ACC112 (cell line): ENCODE measurements around the gene MPPED2.

Source experiments
- H2AFZ ChIP-seq: fragments of 200-600 bp; sonication (generic); one replicate; pipeline ENCODE4 v1.6.0; 2017; ENCODE audit warnings: antibody characterized with exemption, low read length; ENCODE audit not compliant: unreplicated experiment
- H3K27ac ChIP-seq: fragments of 200-600 bp; sonication (generic); 2 replicates; pipeline ENCODE4 v1.5.1; 2014; ENCODE audit warnings: low read depth, mild to moderate bottlenecking, antibody characterized with exemption, low read length, moderate library complexity
- H3K27me3 ChIP-seq: fragments of 200-600 bp; sonication (generic); 2 replicates; pipeline ENCODE4 v1.6.1; 2014; ENCODE audit warnings: mild to moderate bottlenecking, antibody characterized with exemption, low read length, moderate library complexity, mixed read lengths; ENCODE audit not compliant: insufficient read depth
- H3K36me3 ChIP-seq: fragments of 200-600 bp; sonication (generic); 2 replicates; pipeline ENCODE4 v1.6.1; 2016; ENCODE audit warnings: mild to moderate bottlenecking, antibody characterized with exemption, low read length, moderate library complexity, mixed read lengths; ENCODE audit not compliant: insufficient read depth
- H3K4me1 ChIP-seq: fragments of 200-600 bp; sonication (generic); one replicate; pipeline ENCODE4 v1.6.1; 2016; ENCODE audit warnings: low read length, mixed read lengths; ENCODE audit not compliant: insufficient read depth, unreplicated experiment, control insufficient read depth
- H3K4me3 ChIP-seq: fragments of 200-600 bp; sonication (generic); 2 replicates; pipeline ENCODE4 v1.5.1; 2014; ENCODE audit warnings: mild to moderate bottlenecking, low read depth, low read length
- H3K79me2 ChIP-seq: fragments of 200-600 bp; sonication (generic); one replicate; pipeline ENCODE4 v1.6.0; 2016; ENCODE audit warnings: low read length; ENCODE audit not compliant: control insufficient read depth, unreplicated experiment, insufficient read depth

MPPED2 gene

DNA sequence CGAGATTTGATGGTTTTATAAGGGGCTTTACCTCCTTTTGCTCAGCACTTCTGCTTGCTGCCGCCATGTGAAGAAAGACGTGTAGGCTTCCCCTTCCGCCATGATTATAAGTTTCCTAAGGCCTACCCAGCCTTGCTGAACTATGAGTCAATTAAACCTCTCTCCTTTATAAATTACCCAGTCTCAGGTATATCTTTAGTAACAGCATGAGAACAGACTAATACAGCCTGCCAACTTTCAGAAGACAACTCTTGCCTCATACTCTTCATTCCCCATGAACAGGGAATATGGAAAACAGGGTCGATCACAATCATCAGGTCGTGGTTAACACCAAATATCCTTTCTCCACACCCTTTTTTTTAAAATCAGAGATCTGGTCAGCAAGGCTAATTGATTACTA, 83.0 kb downstream of the MPPED2 start:
- Histone ChIP-seq H3K4me3 (no peak overlapping the region), H2AFZ (no peak overlapping the region), H3K27ac (no peak overlapping the region), H3K36me3 (no peaks in the 10 kb centered on the region), H3K27me3 (no peaks in the 10 kb centered on the region), H3K4me1 (no peaks in the 10 kb centered on the region), H3K79me2 (no peaks in the 10 kb centered on the region)

DNA sequence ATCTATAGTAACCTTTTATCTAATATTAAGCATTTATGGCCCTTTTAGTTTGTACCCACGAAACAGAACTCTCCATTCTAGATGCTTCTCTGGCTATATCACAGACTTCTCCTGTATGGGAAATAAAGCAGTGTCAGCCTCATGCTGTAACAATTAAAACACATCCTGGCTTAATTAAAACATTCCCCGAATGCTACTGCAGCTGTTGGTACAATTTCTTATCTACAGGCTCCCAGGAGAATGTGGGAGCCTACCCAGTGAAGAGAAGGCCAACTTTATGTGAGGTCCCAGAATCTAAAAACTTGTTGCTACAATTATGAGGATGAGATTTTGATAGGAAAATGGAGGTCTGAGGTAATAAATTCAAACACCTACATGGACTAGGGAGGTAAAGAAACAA, 83.8 kb downstream of the MPPED2 start:
- no peaks in the 10 kb centered on the region for H3K36me3 ChIP-seq

DNA sequence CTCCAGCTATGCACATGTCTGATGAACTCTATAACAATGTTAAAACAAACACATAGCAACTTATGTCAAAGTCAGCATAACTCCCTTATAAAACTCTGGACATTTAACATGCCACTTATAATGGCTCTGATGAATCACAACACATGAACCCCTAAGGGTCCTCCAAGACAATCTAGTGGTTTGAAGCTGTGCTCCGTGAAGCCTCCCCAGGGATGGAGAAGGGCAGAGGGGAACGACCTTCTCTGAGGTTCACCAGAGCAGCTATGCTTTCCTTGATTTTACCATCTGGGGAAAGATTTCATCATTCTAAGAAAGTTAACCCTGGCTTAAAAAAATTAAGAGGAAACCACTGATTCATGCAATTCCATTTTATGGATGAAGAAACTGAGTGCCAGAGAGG, 84.4 kb downstream of the MPPED2 start:
- Histone ChIP-seq H3K36me3 (no peaks in the 10 kb centered on the region), H3K27me3 (no peaks in the 10 kb centered on the region), H3K4me3 (no peak overlapping the region), H2AFZ (no peak overlapping the region), H3K79me2 (no peaks in the 10 kb centered on the region), H3K4me1 (no peaks in the 10 kb centered on the region), H3K27ac (no peak overlapping the region)

More for the DNA sequence above, 83.8 kb downstream of the MPPED2 start:
- Histone ChIP-seq H3K27ac (no peak overlapping the region), H3K4me1 (no peaks in the 10 kb centered on the region), H3K27me3 (no peaks in the 10 kb centered on the region), H2AFZ (no peak overlapping the region), H3K79me2 (no peaks in the 10 kb centered on the region), H3K4me3 (no peak overlapping the region)

DNA sequence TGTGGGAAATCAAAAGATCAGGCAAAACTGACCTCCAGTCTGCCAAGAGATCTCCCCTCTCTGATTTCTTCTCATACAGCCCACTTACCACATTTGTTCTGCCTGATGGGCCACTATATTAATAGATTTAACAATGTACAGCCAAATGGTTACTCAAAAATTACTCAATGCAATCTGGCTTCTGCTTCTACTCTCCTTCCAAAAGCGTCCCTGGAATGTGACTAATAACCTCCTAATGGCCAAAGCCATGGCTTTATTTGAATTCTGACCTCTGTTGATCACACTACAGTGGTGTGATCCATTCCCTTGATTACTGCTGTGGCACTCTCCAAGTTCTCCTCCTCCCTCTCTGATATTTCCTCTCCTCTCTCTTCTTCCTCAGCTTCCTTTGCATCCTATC, 86.2 kb downstream of the MPPED2 start:
- H3K79me2 ChIP-seq, result no peaks in the 10 kb centered on the region
- no peaks in the 10 kb centered on the region for H3K36me3 ChIP-seq
- no peaks in the 10 kb centered on the region for H3K4me1 ChIP-seq
- no peak overlapping the region for H3K4me3 ChIP-seq
- H2AFZ ChIP-seq, result no peak overlapping the region
- H3K27me3 ChIP-seq, result no peaks in the 10 kb centered on the region
- H3K27ac ChIP-seq, result no peak overlapping the region

DNA sequence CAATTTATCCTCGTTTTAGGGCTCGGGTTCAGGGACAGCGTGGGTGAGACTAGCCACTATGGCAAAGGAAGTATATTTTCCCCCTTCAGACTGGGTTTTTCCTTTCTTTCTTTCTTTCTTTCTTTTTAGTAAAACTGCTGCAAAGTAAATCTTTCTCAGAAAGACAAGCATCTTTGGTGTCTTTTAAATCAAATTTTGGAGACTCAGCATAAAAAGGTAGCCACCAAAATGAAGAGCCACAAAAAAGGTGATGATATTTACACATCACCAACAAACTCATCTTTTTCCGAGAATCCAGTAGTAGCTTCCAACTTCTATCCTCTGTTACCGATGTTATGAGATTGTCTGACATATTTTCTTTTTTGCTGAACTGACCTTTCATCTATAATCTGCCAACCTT, 88.6 kb downstream of the MPPED2 start:
- no peak overlapping the region for H3K4me3 ChIP-seq
- no peaks in the 10 kb centered on the region for H3K4me1 ChIP-seq
- H3K36me3 ChIP-seq, result no peaks in the 10 kb centered on the region
- H2AFZ ChIP-seq, result no peak overlapping the region
- H3K27ac ChIP-seq, result no peak overlapping the region
- no peaks in the 10 kb centered on the region for H3K79me2 ChIP-seq
- H3K27me3 ChIP-seq, result no peaks in the 10 kb centered on the region

DNA sequence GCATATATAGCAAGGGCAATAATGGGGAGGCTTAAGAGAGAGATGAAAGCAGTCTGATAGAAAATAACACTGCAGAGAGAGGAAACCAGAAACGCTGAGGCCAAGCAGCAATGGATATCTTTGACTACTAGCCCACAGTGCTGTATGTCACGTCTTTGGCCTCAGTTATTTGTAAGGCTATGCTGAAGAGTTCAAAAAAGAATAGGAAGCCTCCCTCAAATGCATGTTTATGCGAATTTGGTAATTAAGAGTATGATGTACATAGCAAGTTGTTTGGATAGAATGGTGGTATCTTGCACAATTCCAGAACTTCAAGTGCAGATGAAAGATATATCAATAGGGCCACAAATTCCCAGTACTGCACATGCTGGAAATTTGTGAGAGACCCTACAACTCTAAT, 89.2 kb downstream of the MPPED2 start:
- Histone ChIP-seq H2AFZ (no peak overlapping the region), H3K4me3 (no peak overlapping the region), H3K4me1 (no peaks in the 10 kb centered on the region), H3K79me2 (no peaks in the 10 kb centered on the region), H3K27ac (no peak overlapping the region), H3K27me3 (no peaks in the 10 kb centered on the region), H3K36me3 (no peaks in the 10 kb centered on the region)

DNA sequence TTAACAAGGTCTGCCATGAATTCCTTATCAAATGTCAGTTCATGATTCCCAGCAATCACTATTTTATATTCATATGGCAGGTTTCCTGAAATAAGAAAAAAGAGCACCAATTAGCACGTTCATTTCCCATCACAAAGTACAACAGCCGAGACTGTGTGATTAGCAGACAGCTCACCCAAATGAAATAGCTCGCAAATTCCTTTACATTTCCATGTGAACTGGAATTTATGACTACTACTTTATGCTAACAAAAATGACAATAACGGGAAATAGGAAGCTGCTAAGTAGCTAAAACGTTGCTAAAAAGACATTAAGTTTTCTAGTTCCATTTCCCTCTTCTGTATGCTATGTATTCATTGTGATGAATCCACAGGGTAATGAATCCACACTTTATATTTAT, 90.7 kb downstream of the MPPED2 start:
- Histone ChIP-seq H3K36me3 (no peaks in the 10 kb centered on the region), H3K79me2 (no peaks in the 10 kb centered on the region), H3K4me3 (no peak overlapping the region), H3K27me3 (no peaks in the 10 kb centered on the region), H2AFZ (no peak overlapping the region), H3K4me1 (no peaks in the 10 kb centered on the region), H3K27ac (no peak overlapping the region)

DNA sequence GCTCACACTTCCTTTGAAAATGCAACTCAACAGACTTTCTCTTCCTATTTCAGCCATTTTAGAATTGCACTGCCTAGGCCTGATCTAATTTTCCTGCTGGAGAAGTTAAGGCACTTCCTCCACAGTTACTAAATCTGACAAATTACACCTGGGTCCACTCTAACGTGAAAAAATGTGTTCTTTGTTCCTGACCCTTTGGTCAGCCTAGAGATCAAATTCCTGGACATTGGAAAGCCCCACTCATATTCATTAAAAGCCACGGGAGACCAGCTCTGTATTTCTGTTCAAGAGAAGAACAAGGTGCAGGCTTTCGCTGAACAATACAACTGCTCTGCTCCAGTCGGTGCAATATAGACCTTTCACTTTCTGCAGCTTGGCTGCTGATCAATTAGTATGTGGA, 96.6 kb downstream of the MPPED2 start:
- no peak overlapping the region for H3K4me3 ChIP-seq
- no peaks in the 10 kb centered on the region for H3K36me3 ChIP-seq
- no peak overlapping the region for H3K27ac ChIP-seq
- H2AFZ ChIP-seq, result no peak overlapping the region
- no peaks in the 10 kb centered on the region for H3K4me1 ChIP-seq
- H3K27me3 ChIP-seq, result no peaks in the 10 kb centered on the region; the same call in 1 of the 2 replicates
- no peaks in the 10 kb centered on the region for H3K79me2 ChIP-seq

DNA sequence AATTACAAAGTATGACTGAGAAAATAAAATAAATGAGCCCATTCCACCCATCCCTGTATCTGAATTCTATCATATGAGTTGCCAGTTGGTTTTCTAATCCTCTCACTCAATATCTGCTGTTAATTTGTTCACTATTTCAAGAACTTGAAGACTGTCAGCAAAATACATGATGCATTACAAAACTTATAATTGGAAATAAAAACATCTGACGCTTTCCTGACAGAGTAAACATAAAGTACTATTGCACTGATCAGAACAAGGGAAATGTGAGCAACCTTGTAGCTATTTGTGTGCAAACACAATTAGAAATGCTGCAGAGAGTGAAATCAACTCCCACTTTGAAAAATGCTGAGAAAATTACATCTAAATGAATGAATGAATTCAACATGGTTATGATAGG, 97.1 kb downstream of the MPPED2 start:
- Histone ChIP-seq H3K4me3 (no peak overlapping the region), H3K4me1 (no peaks in the 10 kb centered on the region), H3K27ac (no peak overlapping the region), H2AFZ (no peak overlapping the region), H3K79me2 (no peaks in the 10 kb centered on the region), H3K36me3 (no peaks in the 10 kb centered on the region), H3K27me3 (no peaks in the 10 kb centered on the region; the same call in 1 of the 2 replicates)

DNA sequence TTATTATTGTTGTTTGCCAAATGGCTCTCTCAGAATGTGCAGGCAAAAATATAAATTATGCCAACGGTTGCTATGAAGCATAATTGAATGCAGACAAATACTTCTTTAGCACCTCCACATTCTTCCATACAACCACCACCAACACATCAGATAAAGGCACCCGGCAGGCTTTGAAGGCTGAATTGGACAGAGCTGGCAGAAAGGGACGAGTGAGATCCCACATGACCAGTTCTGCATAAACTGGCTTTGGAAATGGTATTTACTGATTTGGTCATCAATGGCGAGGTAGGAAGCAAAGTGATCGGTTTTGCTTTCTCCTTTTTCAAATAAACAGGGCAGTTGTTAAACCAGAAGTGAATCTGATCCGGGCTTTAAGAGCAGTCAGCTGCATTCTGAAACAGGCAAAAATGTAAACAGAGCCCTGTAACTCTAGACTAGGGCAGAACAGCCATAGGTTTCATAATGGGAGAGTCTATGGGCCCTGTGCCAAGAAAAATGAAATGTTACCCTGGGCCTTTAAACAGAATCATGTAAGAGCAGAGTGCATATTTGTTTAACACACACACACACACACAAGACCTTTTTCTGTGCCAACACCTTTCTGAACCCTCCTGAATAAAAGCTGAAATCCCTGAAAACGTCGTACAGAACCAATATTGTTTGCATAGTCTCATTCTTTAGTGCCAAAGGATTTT, 97.7 kb downstream of the MPPED2 start:
- no peaks in the 10 kb centered on the region for H3K36me3 ChIP-seq

DNA sequence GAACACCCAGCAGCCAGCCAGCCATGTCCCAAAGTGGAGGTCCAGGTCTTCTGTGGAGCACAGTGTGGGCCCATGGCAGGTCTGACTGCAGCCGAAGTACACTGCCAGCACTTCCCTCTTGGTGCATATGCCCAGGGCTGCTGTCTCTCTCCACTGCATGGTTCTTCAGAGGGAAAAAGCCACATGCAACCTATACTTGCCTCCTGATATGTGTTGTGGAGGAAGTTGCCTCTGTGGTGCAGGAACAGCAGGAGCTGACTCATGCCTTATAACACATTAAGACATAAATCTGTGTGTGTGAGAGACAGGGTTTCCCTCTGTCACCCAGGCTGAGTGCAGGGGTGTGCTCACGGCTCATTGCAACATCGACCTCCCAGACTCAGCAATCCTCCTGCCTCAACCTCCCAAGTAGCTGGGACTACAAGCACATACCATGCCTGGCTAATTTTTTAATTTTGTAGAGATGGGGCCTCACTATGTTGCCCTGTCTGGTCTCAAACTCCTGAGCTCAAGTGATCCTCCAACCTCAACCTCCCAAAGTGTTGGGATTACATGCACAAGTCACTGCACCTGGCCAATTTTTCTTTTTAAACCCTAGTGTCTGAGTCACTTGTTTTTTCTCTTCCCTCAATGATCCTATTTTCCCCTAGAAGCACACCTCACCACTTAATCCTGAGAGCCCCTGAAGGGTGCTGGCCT, 98.8 kb downstream of the MPPED2 start:
- Histone ChIP-seq H3K36me3 (no peaks in the 10 kb centered on the region), H3K27ac (no peak overlapping the region), H2AFZ (no peak overlapping the region), H3K4me3 (no peak overlapping the region), H3K79me2 (no peaks in the 10 kb centered on the region), H3K4me1 (no peaks in the 10 kb centered on the region), H3K27me3 (peaks cover 2% of the 10 kb centered on the region; the same call in 1 of the 2 replicates)

More for the DNA sequence above, 97.7 kb downstream of the MPPED2 start:
- no peak overlapping the region for H3K4me3 ChIP-seq
- no peaks in the 10 kb centered on the region; the same call in 1 of the 2 replicates for H3K27me3 ChIP-seq
- H2AFZ ChIP-seq, result no peak overlapping the region
- no peak overlapping the region for H3K27ac ChIP-seq
- no peaks in the 10 kb centered on the region for H3K4me1 ChIP-seq
- H3K79me2 ChIP-seq, result no peaks in the 10 kb centered on the region
